Liver (tissue), 3 donors: ENCODE results near the gene DTL.

ENCODE experiments used
- CTCF ChIP-seq: fragments of 150-350 bp; IDR thresholded peaks from 2 replicates; pipeline ENCODE4 v1.5.1; 2017; ENCODE audit warnings: improper control_type of control experiment, low read depth, low read length; ENCODE audit not compliant: missing input control
- EGR1 ChIP-seq, 2 donors: IDR thresholded peaks; 2 replicates each; pipeline ENCODE4 v1.6.1; 2016 to 2018; ENCODE audit warnings: antibody characterized with exemption in 2 of 2, low read depth in 2 of 2
- MAX ChIP-seq: IDR thresholded peaks from 2 replicates; pipeline ENCODE4 v1.6.1; 2016; ENCODE audit warnings: antibody characterized with exemption
- SP1 ChIP-seq: IDR thresholded peaks from 2 replicates; pipeline ENCODE4 v1.6.1; 2018; ENCODE audit warnings: antibody characterized with exemption, mild to moderate bottlenecking
- TAF1 ChIP-seq: conservative IDR thresholded peaks from 2 replicates; pipeline ENCODE4 v1.6.1; 2016; ENCODE audit warnings: antibody characterized with exemption, mild to moderate bottlenecking
- YY1 ChIP-seq: IDR thresholded peaks from 2 replicates; pipeline ENCODE4 v1.6.1; 2016; ENCODE audit warnings: antibody characterized with exemption, mild to moderate bottlenecking
- TF ChIP-seq, protein P1 (sequence below): IDR thresholded peaks from 2 replicates; pipeline ENCODE4 v1.6.1; 2016; ENCODE audit warnings: antibody characterized with exemption
- donor health status: healthy.
- donor health status: healthy.

DNA sequence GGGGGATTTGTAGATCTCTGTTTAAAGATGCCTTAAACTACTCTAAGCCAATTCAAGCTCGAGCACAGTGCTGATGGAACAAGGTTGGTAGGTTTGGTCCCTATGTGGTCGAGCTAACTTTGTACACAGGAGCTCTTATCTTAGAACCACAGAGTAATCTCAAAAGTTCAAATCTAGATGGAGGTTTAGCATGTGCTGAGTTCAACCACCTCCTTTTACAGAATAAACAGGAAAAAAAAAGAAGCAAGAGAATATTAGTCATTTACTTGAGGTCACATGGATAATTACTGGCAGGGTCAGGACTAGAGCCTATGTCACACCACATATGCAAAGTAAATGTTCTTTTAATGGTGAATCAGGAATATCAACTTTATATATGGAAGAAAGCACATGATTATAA lies 86.2 kb downstream of the DTL start:
- no peak for TF ChIP-seq CTCF
- no peak for TF ChIP-seq MAX
- TF ChIP-seq, protein P1, sequence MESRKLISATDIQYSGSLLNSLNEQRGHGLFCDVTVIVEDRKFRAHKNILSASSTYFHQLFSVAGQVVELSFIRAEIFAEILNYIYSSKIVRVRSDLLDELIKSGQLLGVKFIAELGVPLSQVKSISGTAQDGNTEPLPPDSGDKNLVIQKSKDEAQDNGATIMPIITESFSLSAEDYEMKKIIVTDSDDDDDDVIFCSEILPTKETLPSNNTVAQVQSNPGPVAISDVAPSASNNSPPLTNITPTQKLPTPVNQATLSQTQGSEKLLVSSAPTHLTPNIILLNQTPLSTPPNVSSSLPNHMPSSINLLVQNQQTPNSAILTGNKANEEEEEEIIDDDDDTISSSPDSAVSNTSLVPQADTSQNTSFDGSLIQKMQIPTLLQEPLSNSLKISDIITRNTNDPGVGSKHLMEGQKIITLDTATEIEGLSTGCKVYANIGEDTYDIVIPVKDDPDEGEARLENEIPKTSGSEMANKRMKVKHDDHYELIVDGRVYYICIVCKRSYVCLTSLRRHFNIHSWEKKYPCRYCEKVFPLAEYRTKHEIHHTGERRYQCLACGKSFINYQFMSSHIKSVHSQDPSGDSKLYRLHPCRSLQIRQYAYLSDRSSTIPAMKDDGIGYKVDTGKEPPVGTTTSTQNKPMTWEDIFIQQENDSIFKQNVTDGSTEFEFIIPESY = no peak
- no peak for TF ChIP-seq TAF1
- no peak for TF ChIP-seq EGR1 (IDR thresholded peaks at IDR 0.05; ENCODE audit: low read depth in 2 of 2)
- no peak for TF ChIP-seq SP1
- no peak for TF ChIP-seq YY1
